GM19240 (cell line): ENCODE results near the gene SHB.

Experiments used
- DNase-seq: peaks from one replicate; pipeline ENCODE4 v3.0.0; 2011; ENCODE audit warnings: low spot score; ENCODE audit not compliant: insufficient read length

SHB gene

DNA sequence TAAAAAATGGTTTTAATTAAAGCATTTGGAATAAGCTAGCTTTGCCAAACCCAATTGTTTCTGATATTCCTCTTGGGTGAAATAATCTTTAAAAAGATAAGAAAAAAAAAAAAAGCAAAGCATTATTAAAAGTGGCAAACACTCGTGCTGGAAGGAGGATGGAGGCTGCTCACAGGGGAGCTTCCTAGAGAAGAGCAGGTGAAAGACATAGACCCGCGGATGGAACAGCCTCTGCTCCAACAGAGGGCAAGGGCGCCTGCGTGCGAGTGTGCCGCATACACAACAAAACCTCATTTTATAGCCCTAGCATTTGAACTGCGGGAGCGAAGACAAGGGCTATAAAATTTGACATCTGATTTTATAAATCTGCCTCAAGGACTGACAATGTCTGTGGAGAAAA, 131.7 kb downstream of the SHB start:
- no peak for DNase-seq

DNA sequence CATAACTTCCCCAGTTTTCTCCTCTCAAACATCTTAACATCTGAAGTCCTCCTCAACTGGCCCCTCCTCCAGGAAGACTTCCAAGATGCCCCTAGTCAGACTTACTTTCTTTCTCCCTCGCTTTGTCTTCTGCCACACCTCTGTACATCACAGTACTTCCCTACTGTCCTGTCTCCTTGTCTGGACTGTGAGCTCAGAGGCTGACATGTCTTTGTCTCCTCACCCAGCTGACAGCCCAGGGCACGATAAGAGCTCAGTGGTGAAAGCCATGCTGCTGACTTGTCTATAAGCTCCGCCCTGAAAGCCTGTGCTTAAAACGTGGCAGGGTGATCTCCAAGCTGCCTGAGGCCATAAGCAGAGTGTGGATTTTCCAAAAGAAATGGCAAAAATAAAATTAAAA, 132.1 kb downstream of the SHB start:
- no peak for DNase-seq

DNA sequence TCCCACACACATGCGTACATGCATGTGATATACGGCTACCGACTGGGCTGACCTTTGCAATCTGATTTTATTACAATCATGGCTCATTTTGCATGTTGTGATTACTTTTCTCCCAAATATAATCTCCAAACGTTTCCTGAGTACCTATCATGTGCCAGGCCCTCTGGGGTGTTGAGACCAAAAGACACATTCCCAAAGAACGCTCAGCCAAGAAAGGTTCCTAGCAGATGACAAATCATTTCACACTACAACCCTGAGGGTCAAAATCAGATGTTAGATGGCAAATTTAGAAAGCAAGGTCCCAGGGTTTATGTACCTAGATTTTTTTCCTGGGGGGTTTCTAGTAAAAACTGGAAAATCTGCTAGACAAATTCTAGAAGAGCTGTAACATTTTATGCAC, 132.7 kb downstream of the SHB start:
- DNase-seq, result no peak

DNA sequence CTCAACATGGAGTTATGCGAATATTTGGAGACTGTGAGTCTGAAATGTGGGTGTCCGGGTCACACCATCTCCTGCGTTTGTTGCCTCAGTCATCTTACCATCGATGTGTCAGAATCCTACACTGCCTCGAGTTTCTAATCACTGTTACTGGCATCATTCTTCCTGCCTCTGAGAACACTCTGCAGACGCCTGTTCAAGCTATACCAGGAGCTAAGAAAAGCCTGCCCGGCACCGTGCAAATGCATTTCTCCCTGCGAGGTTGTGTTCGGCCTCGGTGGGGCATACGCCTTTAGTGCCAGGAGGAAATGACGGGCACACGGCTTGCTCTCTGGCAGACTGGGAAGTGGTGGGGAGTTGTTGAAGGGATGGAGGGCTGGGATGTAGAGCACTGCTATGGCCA, 133.9 kb downstream of the SHB start:
- no peak for DNase-seq

DNA sequence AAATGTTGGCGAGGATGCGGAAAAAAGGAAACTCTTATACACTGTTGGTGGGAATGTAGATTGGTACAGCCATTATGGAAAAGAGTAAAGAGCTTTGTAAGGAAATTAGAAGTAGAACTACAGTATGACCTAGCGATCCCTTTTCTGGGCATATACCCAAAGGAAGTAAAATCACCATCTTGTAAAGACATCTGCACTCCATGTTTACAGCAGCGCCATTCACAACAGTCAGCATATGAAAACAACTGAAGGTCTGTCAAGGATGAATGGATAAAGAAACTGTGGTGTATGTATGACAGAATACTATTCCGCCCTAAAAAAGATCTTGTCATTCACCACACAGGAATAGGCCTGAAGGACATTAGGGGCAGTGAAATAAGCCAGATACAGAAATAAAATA, 137.4 kb downstream of the SHB start:
- no peak for DNase-seq

DNA sequence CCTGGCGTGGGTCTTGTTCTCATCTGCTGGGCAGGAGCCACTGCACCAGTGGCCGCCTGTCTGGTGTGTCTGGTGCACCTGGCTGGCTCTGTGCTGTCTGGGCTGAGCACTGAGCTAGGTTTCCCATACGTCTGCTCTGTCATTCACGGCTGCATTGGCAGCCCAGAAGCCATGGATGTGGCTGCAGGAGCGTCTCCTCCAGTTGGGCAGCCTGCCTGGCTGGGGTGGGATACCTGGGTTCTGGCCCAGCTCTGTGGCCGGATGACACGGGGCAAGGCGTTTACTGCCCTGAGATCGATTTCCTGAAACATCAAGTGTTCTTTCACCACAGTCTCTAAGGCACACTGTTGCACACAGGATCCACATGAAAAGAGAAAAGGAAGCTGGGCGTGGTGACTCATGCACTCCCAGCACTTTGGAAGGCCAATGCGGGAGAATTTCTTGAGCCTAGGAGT, 139.6 kb downstream of the SHB start:
- DNase-seq, result no peak

DNA sequence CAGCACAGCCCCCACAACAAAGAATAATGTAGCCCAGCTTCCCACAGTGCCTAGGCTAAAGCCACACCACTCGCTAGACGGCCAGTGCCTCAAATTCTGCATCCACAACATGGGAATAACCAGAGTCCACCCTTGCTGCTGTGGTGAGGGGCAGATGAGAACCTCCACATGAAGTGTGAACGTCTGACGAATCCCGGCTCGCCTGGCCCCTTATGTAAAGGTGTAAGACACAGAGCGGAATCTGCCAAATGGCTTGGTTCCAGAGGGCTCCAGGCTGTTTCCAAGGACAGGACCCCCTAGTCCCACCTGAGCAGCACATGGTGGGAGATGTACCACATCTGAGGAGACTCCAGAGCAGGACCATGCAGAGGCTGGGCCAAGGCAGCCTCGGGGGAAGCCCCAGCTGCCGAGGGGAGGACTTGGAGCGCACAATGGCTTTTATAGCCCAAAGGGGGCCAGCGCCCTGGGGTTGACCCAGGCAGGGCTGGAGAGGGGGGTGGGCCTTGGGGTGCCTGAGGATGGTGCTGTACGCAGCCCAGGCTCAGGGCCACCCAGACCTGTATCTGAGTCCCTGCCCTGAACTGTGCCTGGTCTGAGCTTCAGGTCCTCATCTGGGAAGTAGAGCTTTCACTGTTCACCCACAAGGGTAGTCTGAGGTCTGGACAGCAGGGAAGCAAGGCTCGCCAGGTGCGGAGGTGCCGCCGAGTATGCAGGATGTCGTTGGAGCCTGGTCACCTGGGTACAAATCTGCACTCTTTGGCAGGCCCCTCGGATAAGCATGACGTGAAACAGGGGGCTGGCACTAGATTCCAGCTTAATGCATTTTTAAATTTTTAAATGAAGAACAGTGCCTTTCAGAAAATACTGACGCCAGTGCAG, 140.2 kb downstream of the SHB start:
- DNase-seq, result no peak

DNA sequence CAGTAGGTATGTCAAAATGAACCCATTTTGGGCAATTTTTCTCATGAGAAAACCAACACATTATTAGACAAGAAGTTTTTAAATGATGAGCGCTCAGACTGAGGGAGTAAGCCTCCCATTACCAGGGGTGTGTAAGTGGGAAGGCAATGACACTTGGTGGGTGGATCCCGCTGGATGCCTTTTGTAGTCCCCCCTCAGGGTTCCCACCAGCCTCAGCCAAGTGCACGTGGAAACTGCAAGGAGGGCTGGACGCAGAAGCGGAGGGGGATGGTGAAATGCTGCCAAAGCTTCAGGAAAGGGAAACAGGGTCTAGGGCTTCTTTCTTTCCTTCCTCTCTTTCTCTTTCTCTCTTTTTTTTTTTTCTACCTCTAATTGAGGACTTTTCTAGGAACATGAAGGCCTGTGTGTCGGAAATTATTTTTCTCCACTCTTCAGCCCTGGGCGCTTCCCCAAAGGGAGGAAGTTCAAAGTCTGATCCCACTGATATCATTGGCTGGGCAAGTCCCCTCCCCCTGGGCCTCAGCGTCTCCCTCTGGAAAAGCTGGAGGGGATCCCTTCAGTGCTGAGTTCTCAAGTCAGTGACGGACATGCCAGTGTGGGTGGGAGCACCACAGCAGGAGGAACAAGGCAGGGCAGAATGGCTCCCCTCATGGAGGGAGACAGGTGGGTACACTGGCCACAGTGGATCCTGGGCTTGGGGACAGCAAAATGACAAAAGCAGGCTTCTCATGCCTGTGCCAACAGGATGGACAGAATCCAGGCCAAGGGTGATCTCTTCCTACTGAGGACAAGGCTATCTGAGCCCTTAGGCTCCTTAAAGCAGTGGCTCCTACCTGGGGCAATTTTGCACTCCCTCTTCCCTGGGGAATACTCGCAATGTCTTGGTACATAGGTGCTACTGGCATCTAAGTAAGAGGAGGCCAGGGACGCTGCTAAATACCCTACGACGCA, 141.2 kb downstream of the SHB start:
- DNase-seq, result no peak

DNA sequence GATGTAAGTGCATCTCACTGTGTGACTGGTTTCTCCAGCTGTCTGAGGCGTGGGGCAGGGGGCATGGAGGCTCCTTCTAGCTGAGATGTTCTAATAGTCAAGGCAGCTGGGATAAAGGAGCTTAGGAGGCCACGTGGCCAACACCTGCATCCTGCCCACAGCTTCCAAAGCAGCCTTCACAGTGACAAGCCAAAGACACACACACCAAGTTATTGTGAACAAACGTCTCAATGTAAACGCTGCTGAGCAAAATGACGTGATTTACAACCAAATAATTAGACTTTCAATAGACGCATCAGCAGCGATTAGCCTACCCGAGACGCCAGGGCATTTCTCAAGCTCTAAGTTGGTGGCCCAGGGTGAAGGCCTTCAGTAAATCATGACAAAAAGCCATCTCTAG, 141.9 kb downstream of the SHB start:
- DNase-seq, result no peak

DNA sequence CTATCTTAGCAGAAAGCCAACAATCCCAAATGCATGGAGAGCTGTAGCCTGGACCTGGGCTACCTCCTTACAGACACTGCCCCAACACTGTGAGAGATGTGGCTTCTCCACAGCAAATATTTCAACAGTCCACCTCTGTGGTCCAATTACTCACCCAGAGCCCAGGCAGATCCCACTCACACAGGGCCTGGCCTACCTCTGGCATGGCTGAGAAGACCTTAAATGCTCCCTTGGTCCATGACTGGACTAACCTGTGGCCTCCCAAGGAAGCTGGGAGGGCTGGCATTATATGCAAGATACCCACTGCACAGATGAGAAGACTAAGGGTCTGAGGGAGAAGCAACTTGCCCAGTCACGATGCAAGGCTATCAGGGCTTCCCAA, 142.3 kb downstream of the SHB start:
- DNase-seq, result no peak

DNA sequence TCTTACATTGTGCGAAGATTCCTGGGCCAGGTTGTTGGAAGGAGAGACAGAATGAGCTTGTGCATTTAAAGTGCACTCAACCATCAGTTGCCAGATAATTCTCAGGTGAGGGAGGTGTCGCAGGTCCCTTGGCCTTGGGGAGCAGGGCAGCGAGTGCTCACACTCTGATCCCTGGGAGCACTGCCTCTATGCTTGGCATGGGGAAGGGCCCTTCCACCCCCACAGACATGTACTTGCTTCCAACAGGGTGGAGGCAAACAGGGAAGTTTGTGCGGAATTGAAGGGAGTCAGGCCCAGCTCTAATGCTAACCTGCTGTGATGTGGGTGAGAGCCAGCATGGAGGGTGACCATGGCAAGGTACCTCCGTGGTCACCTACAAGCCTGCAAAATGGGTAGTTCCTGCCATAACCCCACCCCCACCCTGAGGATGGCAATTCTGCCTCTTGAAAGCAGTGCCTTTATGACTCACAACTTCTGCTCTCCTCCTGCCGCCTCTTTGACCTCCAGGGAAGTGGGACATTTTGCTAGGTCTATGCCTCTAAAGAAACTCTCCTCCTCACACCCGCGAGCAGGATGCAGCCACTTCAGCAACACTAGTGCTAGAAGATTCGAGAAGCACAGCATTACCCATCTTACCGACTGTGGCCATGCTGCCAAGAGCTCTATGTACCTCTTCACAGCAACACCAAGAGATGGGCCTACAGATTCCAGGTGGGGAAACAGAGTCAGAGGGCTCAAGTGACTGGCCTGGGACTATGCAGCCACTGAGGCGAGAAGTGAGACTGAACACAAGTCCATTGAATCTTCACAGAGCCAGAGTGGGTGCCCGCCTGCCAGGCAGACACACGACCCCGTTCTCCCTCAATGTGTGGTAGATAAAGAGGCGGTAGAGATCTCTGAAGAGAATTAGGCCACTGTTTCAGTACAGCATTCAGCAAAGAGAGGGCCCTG, 143.0 kb downstream of the SHB start:
- DNase-seq, result no peak

DNA sequence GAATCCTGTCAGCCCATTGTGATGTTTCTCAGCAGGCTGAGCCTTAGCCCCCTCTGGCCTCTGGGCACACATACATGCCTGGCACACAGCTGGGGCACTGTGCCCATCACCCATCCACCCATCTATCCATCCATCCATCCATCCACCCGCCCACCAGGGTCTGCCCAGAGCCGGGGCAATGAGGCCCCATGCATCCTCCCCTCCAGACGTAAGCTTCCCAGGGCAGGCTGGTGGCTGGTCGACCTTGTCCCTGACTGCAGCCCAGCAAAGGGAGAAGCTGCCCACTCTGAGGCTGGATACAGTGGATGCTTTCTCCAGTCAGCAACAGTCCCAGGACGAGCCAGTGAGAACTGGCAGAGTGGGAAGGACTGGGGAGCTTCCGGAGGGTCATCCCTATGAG, 144.0 kb downstream of the SHB start:
- no peak for DNase-seq

DNA sequence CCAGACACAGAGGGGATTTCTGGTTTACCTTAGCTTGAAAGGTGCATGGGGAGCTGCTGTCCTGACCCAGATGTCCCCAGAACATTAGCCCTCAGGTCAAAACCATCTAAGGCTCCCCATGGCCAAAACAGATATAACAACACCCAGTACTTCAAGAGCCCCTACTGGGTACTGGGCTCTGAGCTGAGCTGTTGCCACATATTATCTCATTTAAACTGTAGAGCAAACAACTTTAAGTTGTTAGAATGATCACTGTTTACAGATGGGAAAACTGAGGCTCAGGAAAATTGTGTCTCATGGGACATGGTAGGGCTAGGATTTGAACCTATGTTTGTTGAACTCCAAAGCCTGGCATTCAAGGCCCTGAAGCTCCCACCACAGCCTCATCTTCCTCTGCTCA, 144.5 kb downstream of the SHB start:
- DNase-seq, result no peak

DNA sequence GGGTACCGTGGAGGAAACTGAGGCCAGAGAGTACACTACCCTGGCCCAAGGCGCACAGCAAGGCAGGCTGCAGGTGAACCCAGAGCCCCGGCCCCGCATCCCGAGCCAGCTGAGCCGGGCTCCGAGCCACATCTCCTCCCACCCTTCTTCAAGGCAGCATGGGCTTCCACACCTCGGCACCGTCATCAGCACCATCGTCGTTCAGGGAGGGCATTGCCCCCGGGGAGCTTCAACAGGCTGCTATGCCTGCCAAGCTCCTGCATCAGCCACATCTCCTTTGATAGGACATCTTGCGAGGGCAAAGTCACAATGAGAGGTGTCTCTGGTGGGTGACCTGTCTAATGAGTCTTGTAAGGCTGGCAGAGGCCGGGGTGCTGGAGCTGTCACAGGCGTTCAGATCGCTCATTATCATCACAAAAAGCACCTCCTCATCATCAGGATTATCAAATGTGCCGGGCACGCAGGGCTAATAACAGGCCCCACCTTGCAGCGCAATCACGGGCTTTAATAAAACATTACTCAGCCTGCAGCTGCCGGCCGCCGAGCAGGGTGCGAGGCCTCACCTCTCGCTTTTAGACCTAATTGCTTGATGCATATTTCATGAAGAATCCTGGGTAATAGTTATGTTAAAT, 145.1 kb downstream of the SHB start:
- no peak for DNase-seq

DNA sequence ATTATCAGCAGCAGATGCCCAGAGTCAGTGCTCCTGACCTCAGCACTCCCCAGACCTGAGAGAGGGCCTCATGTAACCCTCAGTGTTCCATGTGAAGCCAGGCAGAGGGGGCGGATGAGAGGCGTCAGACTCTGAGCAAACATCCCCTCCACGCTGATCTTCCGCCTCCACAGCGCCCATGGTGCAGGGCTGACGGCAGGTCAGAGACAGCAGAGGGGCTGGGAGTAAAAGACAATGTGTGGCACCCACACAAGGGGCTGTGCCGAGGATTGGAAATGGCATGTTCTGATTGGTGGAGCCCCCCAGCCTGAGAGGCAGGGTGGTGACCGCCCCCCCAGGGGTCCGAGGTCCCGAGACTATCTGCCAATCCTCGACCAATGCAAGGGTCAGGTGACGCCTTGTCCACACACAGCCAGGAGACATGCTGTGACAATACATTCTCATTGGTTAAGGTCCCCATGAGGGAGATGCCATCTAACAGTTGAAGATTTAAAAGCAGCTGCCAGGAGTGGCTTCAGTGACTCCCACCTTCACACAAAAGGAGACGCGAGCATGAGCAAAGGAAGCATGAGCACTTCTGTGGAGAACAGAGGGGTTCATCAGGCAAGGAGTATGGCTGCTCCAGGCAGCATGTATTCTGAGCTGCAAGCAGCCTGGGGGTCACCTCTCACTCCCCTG, 145.8 kb downstream of the SHB start:
- DNase-seq, result no peak

DNA sequence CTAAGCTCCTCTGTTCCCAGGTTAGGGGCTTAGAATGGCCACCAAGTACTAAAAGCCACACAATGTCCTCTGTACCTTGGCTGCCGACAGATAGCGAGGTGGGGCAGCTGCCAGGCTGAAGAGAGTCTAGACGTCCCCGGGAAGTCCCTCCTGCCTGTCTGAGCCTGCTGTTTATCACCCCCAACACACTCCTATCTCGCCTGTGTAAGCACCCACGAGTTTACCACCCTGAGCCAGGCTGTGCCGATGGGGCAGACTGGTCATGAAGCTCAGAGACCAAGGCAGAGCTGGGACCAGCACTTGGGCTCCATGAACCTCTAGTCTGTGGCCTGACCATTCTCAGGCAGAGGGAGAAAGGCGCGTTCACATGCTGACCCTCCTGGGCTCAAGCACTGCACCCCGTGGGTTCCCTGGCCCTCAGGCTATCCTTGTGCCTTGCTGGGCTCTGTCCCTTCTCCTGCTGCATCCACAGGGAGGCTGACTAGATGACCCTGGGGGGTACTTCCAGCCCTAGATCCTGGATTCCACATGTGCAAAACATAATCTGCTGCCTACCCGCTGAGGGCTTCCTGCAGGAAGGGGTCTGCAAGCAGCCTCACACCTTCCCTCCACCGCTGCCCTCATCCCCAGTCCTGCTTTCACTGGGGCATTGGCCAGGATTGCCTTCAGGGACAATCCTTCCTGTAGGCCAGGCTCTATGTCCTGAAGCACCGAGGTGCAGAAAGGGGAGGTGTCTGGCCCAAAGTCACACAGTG, 146.5 kb downstream of the SHB start:
- DNase-seq, result no peak

DNA sequence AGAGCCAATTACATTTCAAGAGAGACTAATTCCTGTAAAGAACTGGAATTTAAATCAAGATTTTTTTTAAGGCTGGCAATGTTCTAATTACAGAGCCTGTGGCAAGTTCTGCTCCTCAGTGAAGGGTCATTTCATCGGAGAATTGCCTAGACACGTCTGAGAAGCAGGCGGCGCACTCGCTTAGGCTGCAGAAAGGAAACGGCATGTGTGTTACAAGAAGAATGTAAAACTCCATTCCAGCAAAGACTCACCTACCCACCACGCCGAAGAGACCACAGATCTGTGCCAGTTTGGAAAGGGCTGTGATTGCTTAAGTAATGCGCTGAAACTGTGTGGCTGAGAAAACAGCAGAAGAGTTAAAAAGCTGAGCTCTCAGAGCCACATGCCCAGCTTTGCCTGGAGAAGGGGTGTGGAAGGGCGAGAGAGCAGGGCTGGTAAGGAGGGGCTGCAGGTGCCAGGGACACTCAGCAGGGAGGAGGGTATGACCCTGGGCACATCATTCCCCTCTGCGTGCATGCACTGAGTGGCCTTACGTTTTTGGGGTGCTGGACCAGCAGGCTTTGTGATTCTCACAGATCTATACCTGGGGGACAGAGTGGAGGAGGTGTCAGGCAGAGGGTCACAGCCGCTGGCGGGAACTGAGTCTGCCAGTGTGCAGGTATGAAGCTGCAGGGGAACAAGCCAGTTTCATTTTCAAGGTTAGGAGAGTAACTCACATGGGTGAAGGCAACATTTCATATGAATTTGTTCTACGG, 147.3 kb downstream of the SHB start:
- no peak for DNase-seq

DNA sequence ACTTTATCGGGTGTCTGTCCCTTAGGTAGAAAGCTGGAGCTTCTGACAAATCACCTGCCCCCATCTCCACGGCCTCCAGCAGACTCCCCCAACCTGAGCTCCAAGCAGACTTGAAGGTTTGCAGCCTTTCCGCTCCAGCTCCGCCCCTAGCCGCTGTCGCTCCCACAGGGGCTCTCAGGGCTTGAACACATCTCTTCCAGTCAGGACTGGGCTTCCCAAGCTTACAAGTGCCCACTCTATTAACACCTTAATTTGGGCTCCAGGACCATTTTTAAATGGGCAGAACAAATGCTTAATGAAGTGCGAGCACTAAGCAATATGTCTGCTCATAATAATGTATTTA, 147.9 kb downstream of the SHB start:
- DNase-seq, result no peak
